GM15510 (cell line): Measurements from ENCODE around the gene TMEM59L.

Experiments
- POLR2A ChIP-seq: IDR thresholded peaks from 3 replicates; pipeline ENCODE4 v1.6.1; 2011; ENCODE audit warnings: borderline replicate concordance; ENCODE audit not compliant: insufficient read length; ENCODE audit errors: extremely low read depth

TMEM59L gene

DNA sequence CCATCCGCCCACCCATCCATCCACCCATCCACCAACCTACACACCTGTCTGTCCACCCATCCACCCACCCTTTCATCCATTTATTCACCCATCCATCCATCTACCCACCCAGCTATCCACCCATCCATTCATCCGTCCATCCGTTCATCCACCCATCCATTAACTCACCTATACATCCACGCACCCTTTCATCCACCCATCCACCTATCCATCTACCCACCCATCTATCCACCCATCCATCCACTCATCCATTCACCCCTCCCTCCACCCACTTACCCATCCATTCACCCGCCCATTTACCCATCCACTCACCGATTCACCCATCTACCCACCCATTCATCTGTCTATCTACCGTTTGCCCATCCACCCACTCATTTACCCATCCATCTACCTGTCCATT is 41.8 kb downstream of the TMEM59L start:
- no peak for TF ChIP-seq POLR2A

DNA sequence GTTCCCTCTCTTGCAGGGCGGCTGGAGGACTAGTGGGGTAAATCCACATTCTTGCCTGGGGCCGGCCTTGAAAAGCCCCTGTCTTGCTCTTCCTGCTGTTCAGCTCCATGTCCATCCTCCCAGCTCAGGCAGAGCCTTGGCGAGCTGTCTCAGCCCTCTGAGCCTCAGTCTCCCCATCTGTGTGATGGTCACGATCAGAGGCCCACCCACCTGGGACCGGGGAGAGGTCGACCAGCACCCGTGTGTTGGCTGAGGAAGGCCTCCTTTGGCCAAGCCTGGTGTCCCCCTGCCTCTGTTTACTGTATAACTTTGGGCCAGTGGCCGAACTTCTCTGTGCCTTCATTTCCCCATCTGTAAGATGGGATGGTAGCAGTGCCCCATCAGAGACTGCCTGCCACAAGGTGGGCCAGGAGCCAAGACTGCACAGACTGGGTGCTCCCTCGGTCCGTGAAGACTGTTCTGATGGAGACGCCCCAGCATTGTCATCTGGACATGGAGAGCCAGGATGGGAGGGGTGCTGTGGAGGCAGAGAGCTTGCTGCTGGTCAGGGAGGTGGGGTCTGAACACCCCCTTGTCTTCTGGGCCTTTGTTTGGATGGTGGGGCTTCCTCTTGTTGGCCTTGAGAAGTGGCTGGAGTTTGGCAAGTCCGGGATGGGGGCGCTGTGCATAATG is 42.6 kb downstream of the TMEM59L start:
- TF ChIP-seq POLR2A: no peak

DNA sequence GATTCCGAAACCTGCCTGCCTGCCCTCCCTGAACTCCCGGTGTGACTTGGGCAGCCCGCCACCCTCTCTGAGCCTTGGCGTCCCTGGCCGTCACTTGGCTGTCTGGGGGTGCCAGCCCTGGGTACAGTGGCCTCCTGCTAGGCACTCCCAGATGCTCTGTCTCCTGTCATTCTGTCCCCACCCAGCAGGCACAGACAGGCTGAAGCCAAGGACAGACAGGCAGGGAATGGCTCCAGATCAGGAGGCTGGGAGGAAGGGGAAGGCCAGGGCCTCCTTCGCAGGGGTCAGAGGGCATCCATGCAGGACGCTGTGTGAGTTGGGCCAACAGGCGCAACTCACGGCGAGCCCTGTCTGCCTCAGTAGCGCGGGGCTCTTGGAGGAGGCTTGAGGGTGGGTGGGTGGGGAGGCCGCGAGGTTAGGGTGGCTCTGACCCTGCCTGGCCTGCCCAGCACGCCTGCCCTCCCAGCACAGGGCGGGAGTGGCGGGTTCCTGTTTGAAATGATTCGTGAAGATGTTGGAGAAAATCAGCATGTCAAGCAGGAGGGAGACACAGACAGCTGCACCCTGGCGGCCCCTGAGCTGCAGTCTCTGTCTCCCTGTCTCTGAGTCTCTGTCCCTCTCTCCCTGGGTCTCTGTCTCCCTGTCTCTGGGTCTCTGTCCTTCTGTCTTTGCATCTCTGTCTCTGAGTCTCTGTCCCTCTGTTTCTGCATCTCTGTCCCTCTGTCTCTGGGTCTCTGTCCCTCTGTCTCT is 43.8 kb downstream of the TMEM59L start:
- no peak for TF ChIP-seq POLR2A

DNA sequence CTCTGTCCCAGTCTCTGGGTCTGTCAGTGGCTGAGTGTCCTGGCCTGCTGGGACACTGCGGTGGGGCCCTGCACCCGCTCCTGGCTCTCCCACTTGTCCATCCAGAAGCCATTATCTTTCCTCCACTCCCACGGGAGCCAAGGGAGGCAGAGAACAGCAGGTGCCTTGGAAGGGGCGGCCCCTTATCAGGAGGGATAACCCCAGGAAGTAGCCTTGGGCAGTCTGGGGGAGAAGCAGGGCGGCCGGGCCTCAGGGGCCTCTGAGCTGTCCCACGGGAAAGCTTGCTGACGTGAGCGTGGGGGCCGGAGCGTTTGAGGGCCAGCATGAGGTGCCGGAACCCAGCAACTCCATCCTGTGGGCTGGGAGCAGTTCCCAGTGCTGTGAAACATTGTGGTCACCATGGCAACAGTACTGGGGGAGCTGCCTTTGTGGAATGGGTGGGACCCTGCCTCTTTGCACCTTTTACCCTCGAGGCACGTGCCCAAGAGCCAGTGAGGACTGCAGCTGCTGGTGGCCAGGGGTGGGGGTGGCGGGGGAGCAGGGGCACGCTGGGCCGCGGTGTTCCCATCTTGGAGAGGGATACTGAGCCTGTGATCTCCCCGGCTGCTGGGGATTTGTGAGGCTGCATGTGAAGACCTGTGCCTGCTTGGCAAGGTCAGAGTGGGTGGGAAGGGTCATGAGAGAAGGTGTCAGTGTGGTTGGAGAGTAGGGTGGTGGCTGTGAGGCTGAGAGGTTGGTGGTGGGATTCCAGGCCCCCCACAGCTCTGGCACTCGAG is 45.1 kb downstream of the TMEM59L start:
- TF ChIP-seq POLR2A: no peak

DNA sequence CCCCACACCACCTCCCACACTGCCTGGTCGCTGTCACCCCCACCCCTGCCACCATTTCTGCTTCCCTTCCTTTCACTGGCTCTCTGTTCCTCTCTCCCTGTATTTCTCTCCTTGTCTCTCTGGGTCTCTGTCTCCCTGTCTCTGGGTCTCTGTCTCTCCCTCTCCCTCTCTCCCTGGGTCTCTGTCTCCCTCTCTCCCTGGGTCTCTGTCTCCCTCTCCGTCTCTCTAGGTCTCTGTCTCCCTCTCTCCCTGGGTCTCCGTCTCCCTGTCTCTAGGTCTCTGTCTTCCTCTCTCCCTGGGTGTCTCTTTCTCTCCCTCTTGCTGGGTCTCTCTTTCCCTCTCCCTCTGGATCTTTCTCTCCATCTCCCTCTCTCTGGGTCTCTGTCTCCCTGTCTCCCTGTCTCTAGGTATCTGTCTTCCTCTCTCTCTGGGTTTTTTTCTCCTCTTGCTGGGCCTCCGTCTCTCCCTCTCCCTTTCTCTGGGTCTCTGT is 45.7 kb downstream of the TMEM59L start:
- TF ChIP-seq POLR2A: no peak

DNA sequence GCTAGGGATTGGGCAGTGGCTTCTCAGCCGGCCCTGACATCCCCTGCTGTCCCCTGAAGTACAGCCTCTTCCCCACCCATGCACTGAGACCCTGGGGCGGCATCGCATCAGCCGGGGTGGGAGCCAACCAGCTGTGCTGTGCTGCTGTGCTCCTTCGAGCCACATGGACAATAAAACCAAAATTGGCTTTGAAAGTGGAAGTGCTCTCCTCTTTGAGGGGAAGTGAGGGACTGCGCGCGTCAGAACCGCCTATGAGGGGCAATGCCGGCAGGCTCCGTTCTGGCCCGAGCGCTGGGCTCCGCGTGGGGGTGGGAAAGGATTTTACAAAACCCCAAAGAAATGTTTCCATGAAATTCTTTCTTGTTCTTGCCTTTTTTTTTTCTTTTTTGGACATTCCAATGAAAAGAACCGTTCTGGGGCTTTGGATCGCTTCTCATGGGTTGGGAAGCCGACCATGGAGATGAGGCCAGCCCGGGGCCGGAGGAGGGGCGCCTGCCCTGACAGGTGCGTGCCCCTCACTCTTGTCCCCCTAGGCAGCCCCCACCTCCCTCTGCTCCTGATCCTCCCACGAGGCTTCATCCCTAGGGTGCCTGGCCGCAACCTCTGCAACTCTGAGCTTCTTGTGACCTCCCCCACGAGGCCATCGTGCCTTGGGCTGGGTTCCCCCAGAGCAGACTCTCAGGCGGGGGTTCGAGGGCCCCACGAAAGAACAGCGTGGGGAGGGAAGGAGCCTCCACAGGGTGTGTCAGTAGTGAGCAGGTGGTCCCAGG is 46.8 kb downstream of the TMEM59L start:
- TF ChIP-seq POLR2A: no peak

DNA sequence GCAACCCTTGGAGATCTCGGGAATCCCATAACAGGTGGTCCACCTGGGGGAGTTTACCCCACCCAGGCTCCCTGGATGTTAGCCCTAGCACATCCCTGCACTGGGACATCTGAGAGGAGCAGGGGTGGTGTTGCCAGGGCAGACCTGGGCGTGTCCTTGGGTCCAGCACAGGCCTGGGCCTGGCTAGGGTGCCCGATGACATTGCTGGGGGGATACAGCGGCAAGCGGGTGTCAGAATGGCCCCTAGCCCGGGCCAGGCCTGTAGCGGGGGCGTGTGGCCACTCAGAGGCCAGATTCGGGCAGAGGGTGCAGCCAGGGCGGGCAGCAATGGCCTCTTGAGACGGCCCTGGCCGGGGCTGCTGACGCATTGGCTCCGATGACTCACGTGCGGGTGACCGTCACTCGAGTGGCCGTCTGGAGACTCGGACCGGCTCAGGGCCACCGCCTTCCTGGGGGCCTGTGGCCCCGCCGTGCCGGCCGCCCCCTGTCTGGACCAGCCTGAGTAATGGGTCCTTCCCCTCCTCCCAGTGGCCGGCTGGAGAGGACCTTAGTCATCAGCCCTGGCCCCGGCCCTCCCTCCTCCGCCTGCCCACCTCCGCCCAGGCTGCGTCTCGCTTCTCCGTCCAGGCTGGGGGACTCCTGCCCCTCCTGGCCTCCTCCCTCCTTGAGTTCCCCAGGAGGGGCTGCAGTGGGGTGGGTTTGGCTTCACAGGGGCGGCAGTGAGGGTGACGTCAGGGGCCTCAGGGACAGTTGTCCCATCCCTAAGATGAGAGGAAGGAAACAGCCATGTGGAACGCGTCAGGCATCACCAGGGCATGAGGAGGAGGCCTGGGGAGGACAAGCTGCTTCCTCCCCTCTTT is 47.6 kb downstream of the TMEM59L start:
- no peak for TF ChIP-seq POLR2A

DNA sequence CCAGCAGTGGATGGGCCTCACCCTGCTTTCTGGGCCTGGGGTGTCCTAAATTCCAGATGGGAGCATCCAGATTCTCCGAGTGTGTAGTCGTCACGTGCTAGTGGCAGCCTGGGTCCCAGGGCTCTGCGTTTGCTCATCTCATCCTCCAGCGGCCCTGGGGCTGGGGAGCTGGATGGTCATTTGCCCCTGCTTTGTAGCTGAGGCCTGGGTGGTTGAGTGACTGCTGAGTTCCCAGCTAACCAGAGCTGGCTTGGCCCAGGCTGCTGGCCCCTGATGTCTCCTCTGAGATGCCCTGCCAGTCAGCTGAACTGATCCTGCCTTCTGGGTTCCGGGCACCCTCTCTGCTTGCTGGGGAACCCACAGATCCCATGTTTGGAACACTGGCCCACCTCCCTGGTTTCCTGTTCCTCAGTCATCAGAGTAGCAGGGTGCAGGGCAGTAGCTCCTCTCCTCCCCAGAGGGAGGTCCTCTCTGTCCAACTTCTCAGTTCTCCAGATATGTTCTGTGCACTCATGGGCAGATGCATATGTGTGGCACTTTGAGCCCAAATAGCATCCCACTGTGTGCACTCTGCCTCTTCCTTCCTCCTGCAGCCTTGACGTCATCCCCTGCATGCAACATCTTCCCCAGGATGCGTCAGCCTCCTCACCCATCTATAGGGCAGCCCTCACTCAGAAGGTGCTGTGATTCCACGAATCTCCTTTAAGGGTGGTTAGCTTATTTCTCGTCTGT is 48.4 kb downstream of the TMEM59L start:
- TF ChIP-seq POLR2A: no peak

DNA sequence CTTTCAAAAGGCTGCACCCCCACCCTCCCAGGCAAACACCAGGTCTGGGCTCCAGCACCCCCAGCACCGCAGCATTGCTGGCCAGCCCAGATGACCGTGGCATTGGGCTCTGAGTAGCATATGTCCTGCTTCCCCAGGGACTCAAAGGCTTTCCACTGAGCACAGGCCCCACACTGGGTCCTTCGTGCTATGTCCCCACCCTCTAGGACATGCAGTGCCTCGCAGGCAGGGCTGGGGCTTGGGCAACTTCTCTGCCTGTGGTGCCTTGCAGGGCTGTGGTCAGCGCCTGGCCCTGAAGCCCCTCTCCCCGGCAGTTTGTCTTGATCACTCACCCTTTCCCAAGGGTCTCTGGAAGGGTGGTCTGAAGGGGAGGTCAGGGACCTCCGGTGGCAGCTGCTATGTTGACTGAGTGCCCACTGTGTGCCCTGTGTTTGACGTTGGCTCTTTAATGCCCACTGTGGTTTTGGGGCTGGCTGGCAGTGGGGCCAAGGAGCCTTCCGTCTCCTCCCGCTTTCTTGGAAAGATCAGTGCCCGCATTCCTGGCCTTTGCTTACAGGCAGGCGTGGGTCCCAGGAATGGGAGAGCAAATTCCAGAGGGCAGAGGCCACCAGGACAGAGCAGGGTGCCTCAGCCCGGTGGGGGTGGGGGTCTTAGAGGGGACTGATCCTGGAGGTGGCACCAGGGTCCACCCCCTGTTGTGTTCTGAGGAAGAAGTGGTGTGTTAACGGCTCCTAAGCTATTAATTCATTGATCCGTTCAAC is 50.5 kb downstream of the TMEM59L start:
- TF ChIP-seq POLR2A: no peak

DNA sequence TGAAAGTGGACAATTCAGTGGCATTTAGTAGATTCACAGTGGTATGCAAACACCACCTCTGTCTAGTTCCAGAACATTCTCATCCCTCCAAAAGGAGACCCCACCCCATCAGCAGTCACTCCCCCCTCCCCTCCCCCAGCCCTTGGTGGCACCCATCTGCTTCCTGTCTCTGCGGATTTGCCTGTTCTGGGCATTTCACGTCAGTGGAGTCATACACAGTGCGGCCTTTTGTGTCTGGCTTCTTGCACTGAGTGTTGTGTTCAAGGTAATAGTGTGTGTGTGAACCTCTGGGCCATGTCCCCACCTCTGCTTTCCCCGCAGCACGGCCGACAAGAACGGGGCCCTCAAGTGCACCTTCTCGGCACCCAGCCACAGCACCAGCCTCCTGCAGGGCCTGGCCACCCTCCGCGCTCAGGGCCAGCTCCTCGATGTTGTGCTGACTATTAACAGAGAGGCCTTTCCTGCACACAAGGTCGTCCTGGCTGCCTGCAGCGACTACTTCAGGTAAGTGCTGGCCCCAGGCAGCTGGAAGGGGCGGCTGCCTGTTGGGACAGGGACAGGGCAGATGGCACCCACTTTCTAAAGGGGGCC is 51.4 kb downstream of the TMEM59L start:
- TF ChIP-seq POLR2A: no peak

DNA sequence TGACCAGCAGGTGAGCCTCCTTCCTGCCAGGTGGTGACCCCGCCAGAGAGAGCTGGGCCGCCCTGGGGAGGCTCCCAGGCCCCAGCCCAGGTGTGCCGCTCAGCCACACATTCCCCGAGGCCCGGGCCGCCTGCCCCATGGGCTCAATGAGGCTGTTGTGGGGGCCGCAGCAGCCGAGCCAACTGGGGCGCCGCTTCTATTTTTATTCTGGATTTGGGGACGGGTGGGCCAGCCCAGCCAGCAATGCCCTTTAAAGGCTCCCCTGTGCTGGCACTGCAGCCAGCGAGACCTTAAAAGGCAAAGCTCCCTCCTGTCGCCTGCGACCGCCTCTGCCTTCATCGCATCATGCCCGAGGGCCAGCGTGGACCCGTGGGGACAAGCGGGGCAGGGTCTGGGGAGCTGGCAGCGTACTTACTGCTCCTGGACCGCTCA is 53.1 kb downstream of the TMEM59L start:
- TF ChIP-seq POLR2A: no peak

DNA sequence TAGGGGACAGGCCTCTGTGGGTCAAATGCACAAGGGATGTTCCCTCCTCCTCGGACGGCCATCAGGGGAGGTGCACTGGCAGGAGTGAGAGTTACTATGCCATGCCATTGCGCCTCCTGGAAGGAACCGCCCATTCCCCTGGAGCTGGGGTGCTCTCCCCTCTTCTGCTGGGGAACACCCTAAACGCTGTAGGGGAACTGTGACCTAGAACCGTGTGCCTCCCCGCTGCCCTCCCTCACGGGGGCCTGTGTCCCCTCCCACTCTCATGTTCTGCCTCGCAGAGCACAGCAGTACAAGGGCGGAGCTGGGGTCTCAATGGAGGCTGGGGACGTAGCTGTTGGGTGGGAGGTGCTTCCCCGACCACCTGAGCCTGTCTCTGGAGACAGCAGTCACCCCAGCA is 53.6 kb downstream of the TMEM59L start:
- no peak for TF ChIP-seq POLR2A
